CD4-positive, alpha-beta T cell treated with Interleukin-21 for 1 hour (primary cell): ENCODE measurements around the gene TM7SF2.

ENCODE experiments used
- DNase-seq: peaks from one replicate; pipeline ENCODE4 v3.0.0-alpha.2; 2020

TM7SF2 gene

GRCh38 chr11:65090628-65091027, 21.0 kb upstream of the TM7SF2 start:
- no peak for DNase-seq

DNA sequence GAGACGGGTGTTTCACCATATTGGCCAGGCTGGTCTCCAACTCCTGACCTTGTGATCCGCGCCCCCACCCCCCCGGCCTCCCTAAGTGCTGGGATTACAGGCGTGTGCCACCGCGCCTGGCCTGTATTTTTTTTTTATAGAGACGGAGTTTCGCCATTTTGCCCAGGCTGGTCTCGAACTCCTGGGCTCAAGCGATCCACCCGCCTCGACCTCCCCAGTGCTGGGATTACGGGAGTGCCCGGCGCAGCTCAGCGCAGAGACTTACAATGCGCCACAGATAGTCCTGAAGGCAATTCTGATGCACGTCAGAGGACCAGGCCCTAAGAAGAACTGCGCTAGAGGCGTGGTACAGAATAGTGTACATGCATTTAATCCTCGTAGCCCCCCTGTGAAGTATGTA, 16.2 kb upstream of the TM7SF2 start:
- no peak for DNase-seq

GRCh38 chr11:65095974-65096806, 15.5 kb upstream of the TM7SF2 start, which contains the start of gene VPS51:
Gene VPS51 (plus strand): TSS chr11:65096214. CDS start chr11:65096251, 37 bp downstream.
- DNase-seq, result peak; percentile 90

- DNase-seq, result no peak
Measured at GRCh38 chr11:65096926-65097325, 14.7 kb upstream of the TM7SF2 start.

GRCh38 chr11:65100674-65101350, 10.9 kb upstream of the TM7SF2 start:
- no peak for DNase-seq

GRCh38 chr11:65102142-65103095, 9.3 kb upstream of the TM7SF2 start:
- no peak for DNase-seq

GRCh38 chr11:65103476-65103875, 8.2 kb upstream of the TM7SF2 start:
- DNase-seq, result no peak

DNA sequence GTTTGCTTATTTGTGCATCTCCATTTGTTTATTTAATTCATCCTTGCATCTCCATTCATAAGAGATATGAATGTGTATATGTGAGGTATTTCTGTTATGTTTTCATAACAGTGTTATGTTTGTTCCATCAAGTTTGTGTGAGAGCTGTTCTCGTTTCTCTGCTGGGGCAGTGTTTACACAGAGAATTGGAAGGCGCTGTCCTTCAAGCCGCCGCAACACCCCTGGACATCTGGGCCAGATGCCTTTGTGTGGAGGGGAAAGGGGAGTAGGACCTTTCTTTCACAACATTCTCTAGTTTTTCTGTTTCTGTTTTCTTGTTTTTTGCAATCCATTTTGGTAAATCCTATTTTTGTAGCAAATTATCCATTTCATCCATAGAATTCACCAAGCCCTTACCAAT, 7.0 kb upstream of the TM7SF2 start:
- DNase-seq, result no peak

- no peak for DNase-seq
Measured at GRCh38 chr11:65107078-65107477, 4.6 kb upstream of the TM7SF2 start.

- no peak for DNase-seq
Measured at GRCh38 chr11:65107751-65108468, 3.8 kb upstream of the TM7SF2 start.

- no peak for DNase-seq
Measured at GRCh38 chr11:65108469-65109123, 3.1 kb upstream of the TM7SF2 start.

GRCh38 chr11:65109231-65110198, 2.2 kb upstream of the TM7SF2 start:
- DNase-seq, result no peak

DNA sequence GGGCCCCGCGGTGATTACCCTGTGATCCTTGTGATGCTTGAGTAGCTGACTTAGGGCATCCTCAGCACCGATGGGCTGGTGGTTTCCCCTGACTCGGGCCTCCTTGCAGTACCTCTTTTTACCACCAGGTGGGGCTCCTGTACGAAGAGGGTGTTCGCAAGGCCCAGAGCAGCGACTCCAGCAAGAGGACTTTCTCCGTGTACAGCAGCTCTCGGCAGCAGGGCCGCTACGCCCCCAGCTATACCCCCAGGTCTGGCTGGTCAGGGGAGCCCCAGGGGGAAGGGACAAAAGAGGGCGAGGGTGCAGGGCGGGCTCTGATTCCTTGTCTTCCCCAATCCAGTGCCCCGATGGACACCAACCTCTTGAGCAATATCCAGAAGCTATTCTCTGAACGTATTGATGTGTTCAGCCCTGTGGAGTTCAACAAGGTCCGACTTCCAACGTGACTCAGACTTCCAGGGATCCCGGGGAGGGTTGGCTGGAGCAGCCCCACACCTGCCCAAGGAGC, 1.3 kb upstream of the TM7SF2 start:
- DNase-seq, result peak; percentile 96

- DNase-seq, result no peak
Measured at GRCh38 chr11:65111159-65111743, 421 bp upstream of the TM7SF2 start.

- DNase-seq, result peak; percentile 79
Measured at GRCh38 chr11:65112546-65113360, 1.1 kb downstream of the TM7SF2 start.

GRCh38 chr11:65113361-65113756, 1.7 kb downstream of the TM7SF2 start:
- no peak for DNase-seq

- no peak for DNase-seq
Measured at GRCh38 chr11:65113839-65114238, 2.2 kb downstream of the TM7SF2 start.

GRCh38 chr11:65114538-65115171, 3.0 kb downstream of the TM7SF2 start:
- DNase-seq, result no peak
